Measurements from ENCODE around the gene PHOSPHO1.

Gene PHOSPHO1

GRCh38 chr17:49219987-49220386, 10.6 kb downstream of the PHOSPHO1 start:
- TF ChIP-seq CTCF (IDR thresholded peaks at IDR 0.05; ENCODE audit: control insufficient read depth, insufficient read depth, low read depth, low read length, missing control alignments), result no peak
- no peak overlapping the region for H3K4me3 ChIP-seq (ENCODE audit: control insufficient read depth, low read depth, low read length)
- no peak for DNase-seq (ENCODE audit: low read depth)

- DNase-seq (ENCODE audit: low read depth), result no peak
- H3K4me3 ChIP-seq (ENCODE audit: control insufficient read depth, low read depth, low read length), result no peak overlapping the region
- TF ChIP-seq CTCF (IDR thresholded peaks at IDR 0.05; ENCODE audit: control insufficient read depth, insufficient read depth, low read depth, low read length, missing control alignments), result peak; percentile 30
Measured at GRCh38 chr17:49218941-49219913, 11.4 kb downstream of the PHOSPHO1 start.

- no peak for TF ChIP-seq CTCF (IDR thresholded peaks at IDR 0.05; ENCODE audit: control insufficient read depth, insufficient read depth, low read depth, low read length, missing control alignments)
- H3K4me3 ChIP-seq (ENCODE audit: control insufficient read depth, low read depth, low read length), result no peak overlapping the region
- no peak for DNase-seq (ENCODE audit: low read depth)
Measured at GRCh38 chr17:49217651-49218413, 12.8 kb downstream of the PHOSPHO1 start.

GRCh38 chr17:49216953-49217650, 13.5 kb downstream of the PHOSPHO1 start:
- no peak for DNase-seq (ENCODE audit: low read depth)
- H3K4me3 ChIP-seq (ENCODE audit: control insufficient read depth, low read depth, low read length), result no peak overlapping the region
- no peak for TF ChIP-seq CTCF (IDR thresholded peaks at IDR 0.05; ENCODE audit: control insufficient read depth, insufficient read depth, low read depth, low read length, missing control alignments)

- TF ChIP-seq CTCF (IDR thresholded peaks at IDR 0.05; ENCODE audit: control insufficient read depth, insufficient read depth, low read depth, low read length, missing control alignments), result no peak
- H3K4me3 ChIP-seq (ENCODE audit: control insufficient read depth, low read depth, low read length), result no peak overlapping the region
- no peak for DNase-seq (ENCODE audit: low read depth)
Measured at GRCh38 chr17:49216482-49216881, 14.1 kb downstream of the PHOSPHO1 start.

GRCh38 chr17:49214676-49215360, 15.8 kb downstream of the PHOSPHO1 start:
- no peak for DNase-seq (ENCODE audit: low read depth)
- no peak overlapping the region for H3K4me3 ChIP-seq (ENCODE audit: control insufficient read depth, low read depth, low read length)
- no peak for TF ChIP-seq CTCF (IDR thresholded peaks at IDR 0.05; ENCODE audit: control insufficient read depth, insufficient read depth, low read depth, low read length, missing control alignments)

Data from AG09309 (cell line).